Fibroblast of lung (primary cell): ENCODE measurements around the gene EFCC1. TPM values are rescaled to one million over a fixed set of nuclear protein-coding genes. Genes with fewer than 3 reads are reported as not detected.

ENCODE experiments used
- DNase-seq, 2 donors: peaks; one replicate each; pipeline versions ENCODE4 v3.0.0 to v3.0.0-alpha.2; 2010; ENCODE audit warnings: low read depth in 2 of 2
- H2AFZ ChIP-seq: 2 replicates; pipeline ENCODE4 v1.5.1; 2012; ENCODE audit warnings: low read length, control low read depth, inconsistent platforms
- H3K27ac ChIP-seq: 2 replicates; pipeline ENCODE4 v1.5.1; 2011; ENCODE audit warnings: low read length, control low read depth; ENCODE audit not compliant: insufficient read depth
- H3K27me3 ChIP-seq: 2 replicates; pipeline ENCODE4 v1.5.1; 2011; ENCODE audit warnings: mild to moderate bottlenecking, low read length; ENCODE audit not compliant: control insufficient read depth, insufficient read depth
- H3K36me3 ChIP-seq: 2 replicates; pipeline ENCODE4 v1.5.1; 2011; ENCODE audit warnings: low read length; ENCODE audit not compliant: control insufficient read depth, insufficient read depth
- H3K4me1 ChIP-seq: 2 replicates; pipeline ENCODE4 v1.5.1; 2011; ENCODE audit warnings: low read length; ENCODE audit not compliant: control insufficient read depth, insufficient read depth; ENCODE audit errors: extremely low read depth
- H3K4me2 ChIP-seq: 2 replicates; pipeline ENCODE4 v1.5.1; 2011; ENCODE audit warnings: low read length, control low read depth; ENCODE audit not compliant: insufficient read depth; ENCODE audit errors: extremely low read depth
- H3K4me3 ChIP-seq, 4 experiments: fragments of 200-600 bp in 1 of 4; sonication (generic) in 1 of 4; replicated peaks in 1 of 4; 2 replicates each; pipeline ENCODE4 v1.5.1; 2011 to 2016; ENCODE audit warnings: low read length in 4 of 4, low read depth in 3 of 4, mild to moderate bottlenecking in 3 of 4, control low read depth in 2 of 4, inconsistent platforms in 1 of 4, mixed read lengths in 1 of 4; ENCODE audit not compliant: insufficient read depth in 1 of 4; ENCODE audit errors: control extremely low read depth in 1 of 4
- H3K79me2 ChIP-seq: 2 replicates; pipeline ENCODE4 v1.5.1; 2012; ENCODE audit warnings: mild to moderate bottlenecking, low read length, inconsistent platforms; ENCODE audit not compliant: control insufficient read depth, insufficient read depth
- H3K9ac ChIP-seq: 2 replicates; pipeline ENCODE4 v1.5.1; 2011; ENCODE audit warnings: mild to moderate bottlenecking, low read length, control low read depth; ENCODE audit not compliant: insufficient read depth
- H3K9me3 ChIP-seq: 2 replicates; pipeline ENCODE4 v1.5.1; 2012; ENCODE audit warnings: low read depth, low read length; ENCODE audit not compliant: control insufficient read depth, insufficient read depth
- H4K20me1 ChIP-seq: 2 replicates; pipeline ENCODE4 v1.5.1; 2011; ENCODE audit warnings: low read length; ENCODE audit not compliant: control insufficient read depth, insufficient read depth; ENCODE audit errors: extremely low read depth
- EZH2 ChIP-seq: IDR thresholded peaks from 2 replicates; pipeline ENCODE4 v1.5.1; 2012; ENCODE audit warnings: low read length, control low read depth, mild to moderate bottlenecking; ENCODE audit errors: missing control alignments
- polyA plus RNA-seq, 2 donors: library from polyadenylated mRNA; depleted of rRNA in 1 of 2; stranded (reverse) in 1 of 2; unstranded in 1 of 2; fragments of >200 nt; gene quantifications; 2 replicates each; pipeline ENCODE4 v1.2.1, GENCODE V29; 2011 to 2012; ENCODE audit warnings: missing spikeins in 1 of 2
- total RNA-seq: library from RNA; depleted of rRNA; stranded (reverse); fragments of >200 nt; gene quantifications from 2 replicates; pipeline ENCODE4 v1.2.1, GENCODE V29; 2014
- TF ChIP-seq, protein P1 (sequence below), 2 donors: IDR thresholded peaks in 1 of 2; conservative IDR thresholded peaks in 1 of 2; 1 replicate in 1 of 2; 2 replicates in 1 of 2; pipeline ENCODE4 v1.5.1; 2011 to 2012; ENCODE audit warnings: low read length in 2 of 2, control low read depth in 1 of 2, inconsistent platforms in 1 of 2, low read depth in 1 of 2, mild to moderate bottlenecking in 1 of 2

EFCC1 gene
- total and polyA plus RNA-seq, 2 donors (not counting 1 experiment from before 2014, with no cell fraction given) = not detected

DNA sequence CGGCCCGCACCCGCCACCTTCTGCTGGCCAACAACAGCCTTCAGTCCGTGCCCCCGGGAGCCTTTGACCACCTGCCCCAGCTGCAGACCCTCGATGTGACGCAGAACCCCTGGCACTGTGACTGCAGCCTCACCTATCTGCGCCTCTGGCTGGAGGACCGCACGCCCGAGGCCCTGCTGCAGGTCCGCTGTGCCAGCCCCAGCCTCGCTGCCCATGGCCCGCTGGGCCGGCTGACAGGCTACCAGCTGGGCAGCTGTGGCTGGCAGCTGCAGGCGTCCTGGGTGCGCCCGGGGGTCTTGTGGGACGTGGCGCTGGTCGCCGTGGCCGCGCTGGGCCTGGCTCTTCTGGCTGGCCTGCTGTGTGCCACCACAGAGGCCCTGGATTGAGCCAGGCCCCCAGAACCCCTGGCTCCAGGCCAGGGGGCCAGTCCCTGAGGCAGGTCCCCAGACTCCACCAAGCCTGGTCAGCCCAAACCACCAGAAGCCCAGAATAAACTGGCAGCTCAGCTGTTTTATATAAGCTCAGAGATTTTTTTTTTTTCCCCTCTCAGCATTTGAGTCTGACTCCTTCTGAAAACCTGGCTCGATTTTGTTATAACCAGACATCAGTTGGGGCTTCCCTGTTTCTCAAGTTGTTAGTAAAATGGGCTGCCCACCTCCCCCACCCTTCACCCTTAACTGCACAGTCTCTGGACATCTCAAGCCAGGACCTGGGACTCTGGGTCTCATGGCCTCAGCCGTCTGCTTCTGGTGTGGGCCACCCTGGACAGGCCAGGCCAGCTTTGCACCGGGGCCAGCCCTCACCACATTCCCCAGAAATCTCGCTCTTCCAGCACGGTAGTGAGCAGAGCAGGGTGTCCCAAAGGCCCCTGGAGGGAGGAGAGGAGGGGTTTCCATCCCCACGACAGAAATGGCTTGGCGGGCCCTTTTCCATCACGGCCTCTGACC, 61.1 kb downstream of the EFCC1 start:
- H3K27me3 ChIP-seq = no peaks in the 10 kb centered on the region
- no peak overlapping the region for H2AFZ ChIP-seq
- no peaks in the 10 kb centered on the region for H3K4me1 ChIP-seq
- no peak for DNase-seq
- no peaks in the 10 kb centered on the region for H3K79me2 ChIP-seq
- no peak overlapping the region for H3K9ac ChIP-seq
- no peaks in the 10 kb centered on the region for H3K36me3 ChIP-seq
- TF ChIP-seq, protein P1, sequence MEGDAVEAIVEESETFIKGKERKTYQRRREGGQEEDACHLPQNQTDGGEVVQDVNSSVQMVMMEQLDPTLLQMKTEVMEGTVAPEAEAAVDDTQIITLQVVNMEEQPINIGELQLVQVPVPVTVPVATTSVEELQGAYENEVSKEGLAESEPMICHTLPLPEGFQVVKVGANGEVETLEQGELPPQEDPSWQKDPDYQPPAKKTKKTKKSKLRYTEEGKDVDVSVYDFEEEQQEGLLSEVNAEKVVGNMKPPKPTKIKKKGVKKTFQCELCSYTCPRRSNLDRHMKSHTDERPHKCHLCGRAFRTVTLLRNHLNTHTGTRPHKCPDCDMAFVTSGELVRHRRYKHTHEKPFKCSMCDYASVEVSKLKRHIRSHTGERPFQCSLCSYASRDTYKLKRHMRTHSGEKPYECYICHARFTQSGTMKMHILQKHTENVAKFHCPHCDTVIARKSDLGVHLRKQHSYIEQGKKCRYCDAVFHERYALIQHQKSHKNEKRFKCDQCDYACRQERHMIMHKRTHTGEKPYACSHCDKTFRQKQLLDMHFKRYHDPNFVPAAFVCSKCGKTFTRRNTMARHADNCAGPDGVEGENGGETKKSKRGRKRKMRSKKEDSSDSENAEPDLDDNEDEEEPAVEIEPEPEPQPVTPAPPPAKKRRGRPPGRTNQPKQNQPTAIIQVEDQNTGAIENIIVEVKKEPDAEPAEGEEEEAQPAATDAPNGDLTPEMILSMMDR (conservative IDR thresholded peaks at IDR 0.05 in 1 of 2, IDR thresholded peaks at IDR 0.05 in 1 of 2; ENCODE audit: low read depth in 1 of 2, low read length in 2 of 2) = no peak
- no peak for TF ChIP-seq EZH2
- no peak overlapping the region for H3K4me2 ChIP-seq
- H3K4me3 ChIP-seq = no peak overlapping the region
- H3K9me3 ChIP-seq = no peaks in the 10 kb centered on the region
- H3K27ac ChIP-seq = no peak overlapping the region
- no peaks in the 10 kb centered on the region for H4K20me1 ChIP-seq

DNA sequence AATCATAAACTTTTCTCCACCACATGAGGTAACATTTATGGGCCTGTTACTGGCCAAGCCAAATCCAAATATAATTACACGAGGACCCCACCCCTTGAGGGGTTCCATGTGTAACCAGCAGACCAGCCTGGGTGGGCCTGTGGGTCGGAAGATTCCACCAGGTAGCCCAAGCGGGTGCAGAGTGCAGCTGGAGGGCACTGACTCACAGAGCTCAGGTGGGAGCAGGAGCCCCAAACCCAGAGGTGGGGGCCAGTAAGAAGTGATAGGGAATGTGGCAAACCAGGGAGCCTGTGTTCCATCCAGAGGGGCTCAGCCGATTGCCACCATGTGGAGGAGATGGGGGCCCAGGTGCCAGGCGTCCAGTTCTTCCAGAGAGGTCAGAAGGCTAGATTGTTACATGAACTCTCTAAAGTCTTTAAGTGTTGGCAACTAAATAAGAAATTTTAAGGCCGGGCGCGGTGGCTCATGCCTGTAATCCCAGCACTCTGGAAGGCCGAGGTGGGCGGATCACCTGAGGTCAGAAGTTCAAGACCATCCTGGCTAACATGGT, 62.1 kb downstream of the EFCC1 start:
- Histone ChIP-seq H3K27ac (no peak overlapping the region), H3K36me3 (no peaks in the 10 kb centered on the region), H3K4me1 (no peaks in the 10 kb centered on the region), H3K9ac (no peak overlapping the region), H2AFZ (no peak overlapping the region), H3K79me2 (no peaks in the 10 kb centered on the region), H3K27me3 (peaks cover 2% of the 10 kb centered on the region), H3K4me2 (no peak overlapping the region), H3K9me3 (no peaks in the 10 kb centered on the region), H3K4me3 (no peak overlapping the region), H4K20me1 (no peaks in the 10 kb centered on the region)
- TF ChIP-seq, protein P1 (conservative IDR thresholded peaks at IDR 0.05 in 1 of 2, IDR thresholded peaks at IDR 0.05 in 1 of 2; ENCODE audit: low read depth in 1 of 2, low read length in 2 of 2) = no peak
- DNase-seq = no peak

DNA sequence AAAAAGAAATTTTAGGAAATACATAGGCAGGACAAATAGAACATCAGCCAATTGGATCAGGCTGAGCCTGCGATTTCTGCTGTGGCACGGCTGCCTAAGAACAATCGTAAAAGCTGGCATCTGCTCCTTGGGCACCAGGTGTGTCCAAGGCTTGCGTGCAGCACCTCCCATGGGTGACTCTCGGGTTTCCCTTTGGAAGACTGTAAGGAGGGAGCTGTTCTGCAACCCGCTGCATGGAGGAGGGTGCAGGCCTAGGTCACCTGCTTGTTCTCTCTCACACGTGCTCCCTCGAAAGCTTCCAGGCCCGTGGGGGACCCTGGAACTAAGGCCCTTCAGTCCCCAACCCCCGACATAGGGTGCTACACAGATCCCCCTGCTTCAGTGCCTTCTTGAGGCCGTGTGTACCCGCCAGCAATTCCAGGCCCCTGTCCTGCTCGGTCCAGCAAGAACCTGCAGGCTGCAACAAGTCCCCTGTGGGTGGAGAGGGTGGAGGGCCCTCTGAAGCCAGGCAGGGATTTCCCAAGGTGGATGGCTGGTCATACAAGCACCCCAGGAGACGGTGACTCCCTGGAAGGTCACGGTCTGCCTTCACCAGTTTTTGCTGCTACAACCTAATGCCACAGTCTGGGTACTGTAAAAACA, 62.9 kb downstream of the EFCC1 start:
- no peak for TF ChIP-seq EZH2
- TF ChIP-seq, protein P1 (conservative IDR thresholded peaks at IDR 0.05 in 1 of 2, IDR thresholded peaks at IDR 0.05 in 1 of 2; ENCODE audit: low read depth in 1 of 2, low read length in 2 of 2) = no peak
- Histone ChIP-seq H3K36me3 (no peaks in the 10 kb centered on the region), H3K27me3 (peaks cover 2% of the 10 kb centered on the region), H4K20me1 (no peaks in the 10 kb centered on the region), H3K79me2 (no peaks in the 10 kb centered on the region), H3K9ac (no peak overlapping the region), H3K27ac (no peak overlapping the region), H3K9me3 (no peaks in the 10 kb centered on the region), H2AFZ (no peak overlapping the region), H3K4me2 (no peak overlapping the region), H3K4me1 (no peaks in the 10 kb centered on the region), H3K4me3 (no peak overlapping the region)
- no peak for DNase-seq
